ENCODE data around the gene MTCP1.

The MTCP1 gene

GRCh38 chrX:155052738-155053498 lies 18.0 kb downstream of the MTCP1 start:
- no peaks in the 10 kb centered on the region for H3K9me3 ChIP-seq (ENCODE audit: severe bottlenecking)
- TF ChIP-seq CTCF (IDR thresholded peaks at IDR 0.05; ENCODE audit: low read depth, low read length): no peak
- H3K27ac ChIP-seq: no peak overlapping the region
- H3K27me3 ChIP-seq (ENCODE audit: insufficient read depth, low read depth, severe bottlenecking): no peaks in the 10 kb centered on the region
- no peak for DNase-seq
- no peak overlapping the region for H3K4me3 ChIP-seq (ENCODE audit: low read depth, low read length)
- H3K36me3 ChIP-seq: peaks cover 26% of the 10 kb centered on the region

GRCh38 chrX:155048977-155049619 lies 21.8 kb downstream of the MTCP1 start:
- H3K27me3 ChIP-seq (ENCODE audit: insufficient read depth, low read depth, severe bottlenecking): no peaks in the 10 kb centered on the region
- H3K36me3 ChIP-seq: peaks cover 15% of the 10 kb centered on the region
- no peak overlapping the region for H3K27ac ChIP-seq
- DNase-seq: peak; percentile 77
- peak; percentile 95 for TF ChIP-seq CTCF (IDR thresholded peaks at IDR 0.05; ENCODE audit: low read depth, low read length)
- H3K9me3 ChIP-seq (ENCODE audit: severe bottlenecking): no peaks in the 10 kb centered on the region
- H3K4me3 ChIP-seq (ENCODE audit: low read depth, low read length): no peak overlapping the region

GRCh38 chrX:155046811-155047528 lies 24.0 kb downstream of the MTCP1 start:
- H3K9me3 ChIP-seq (ENCODE audit: severe bottlenecking): no peaks in the 10 kb centered on the region
- H3K27me3 ChIP-seq (ENCODE audit: insufficient read depth, low read depth, severe bottlenecking): no peaks in the 10 kb centered on the region
- H3K36me3 ChIP-seq: peaks cover 9% of the 10 kb centered on the region
- TF ChIP-seq CTCF (IDR thresholded peaks at IDR 0.05; ENCODE audit: low read depth, low read length): no peak
- H3K27ac ChIP-seq: no peak overlapping the region
- no peak for DNase-seq
- H3K4me3 ChIP-seq (ENCODE audit: low read depth, low read length): no peak overlapping the region

GRCh38 chrX:155046129-155046810 lies 24.7 kb downstream of the MTCP1 start:
- no peak for TF ChIP-seq CTCF (IDR thresholded peaks at IDR 0.05; ENCODE audit: low read depth, low read length)
- peaks cover 2% of the 10 kb centered on the region for H3K36me3 ChIP-seq
- DNase-seq: no peak
- H3K4me3 ChIP-seq (ENCODE audit: low read depth, low read length): no peak overlapping the region
- no peak overlapping the region for H3K27ac ChIP-seq
- no peaks in the 10 kb centered on the region for H3K27me3 ChIP-seq (ENCODE audit: insufficient read depth, low read depth, severe bottlenecking)
- H3K9me3 ChIP-seq (ENCODE audit: severe bottlenecking): no peaks in the 10 kb centered on the region

GRCh38 chrX:155035688-155036087 lies 35.2 kb downstream of the MTCP1 start:
- TF ChIP-seq CTCF (IDR thresholded peaks at IDR 0.05; ENCODE audit: low read depth, low read length): no peak
- Histone ChIP-seq H3K36me3 (peaks cover 24% of the 10 kb centered on the region), H3K4me3 (ENCODE audit: low read depth, low read length) (no peak overlapping the region), H3K27me3 (ENCODE audit: insufficient read depth, low read depth, severe bottlenecking) (no peaks in the 10 kb centered on the region), H3K27ac (no peak overlapping the region), H3K9me3 (ENCODE audit: severe bottlenecking) (peaks cover 7% of the 10 kb centered on the region)
- DNase-seq: no peak
